Fibroblast of skin of scalp (primary cell): Measurements from ENCODE around the gene TLE5.
"Not testable (repeated sequence)": the region's sequence is repeated elsewhere in the genome, so short reads cannot be mapped to it uniquely, and the experiment has no call there.

Source experiments
- DNase-seq: peaks from one replicate; pipeline ENCODE4 v3.0.0-alpha.2; 2013

TLE5 gene

GRCh38 chr19:3024509-3024869 is 37.8 kb downstream of the TLE5 start:
- DNase-seq = no peak

GRCh38 chr19:3020321-3020960 is 41.9 kb downstream of the TLE5 start:
- DNase-seq = no peak

DNA sequence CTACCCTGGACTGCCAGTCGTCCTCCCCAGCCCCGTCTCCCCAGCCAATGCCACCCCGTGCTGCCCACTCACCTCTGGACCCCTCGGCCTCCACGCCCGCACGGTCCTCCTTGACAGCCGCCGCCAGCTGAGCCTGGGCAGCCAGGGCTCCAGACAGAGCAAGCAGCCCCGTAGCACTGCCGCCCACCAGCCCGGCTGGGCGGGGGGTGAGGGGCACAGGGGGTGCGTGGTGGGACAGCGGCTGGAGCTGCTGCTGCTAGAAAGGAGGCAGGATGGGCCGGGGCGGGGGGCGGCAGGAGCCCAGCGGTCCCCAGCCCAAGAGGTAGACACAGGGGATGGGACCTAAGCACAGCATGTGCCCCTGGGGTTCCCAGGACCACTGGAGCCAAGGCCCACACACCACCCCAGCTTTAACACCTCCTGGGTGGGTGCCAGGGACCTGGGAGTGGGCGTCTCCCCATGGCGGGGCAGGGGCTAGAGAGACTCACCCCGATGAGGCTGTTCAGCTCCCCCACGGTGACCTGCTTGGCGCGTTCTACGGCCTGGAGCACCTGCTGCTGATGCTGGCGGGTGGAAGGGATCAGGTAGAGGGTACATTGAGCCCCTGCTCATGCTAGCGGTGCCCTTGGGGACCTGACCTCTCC is 43.0 kb downstream of the TLE5 start:
- DNase-seq = no peak

DNA sequence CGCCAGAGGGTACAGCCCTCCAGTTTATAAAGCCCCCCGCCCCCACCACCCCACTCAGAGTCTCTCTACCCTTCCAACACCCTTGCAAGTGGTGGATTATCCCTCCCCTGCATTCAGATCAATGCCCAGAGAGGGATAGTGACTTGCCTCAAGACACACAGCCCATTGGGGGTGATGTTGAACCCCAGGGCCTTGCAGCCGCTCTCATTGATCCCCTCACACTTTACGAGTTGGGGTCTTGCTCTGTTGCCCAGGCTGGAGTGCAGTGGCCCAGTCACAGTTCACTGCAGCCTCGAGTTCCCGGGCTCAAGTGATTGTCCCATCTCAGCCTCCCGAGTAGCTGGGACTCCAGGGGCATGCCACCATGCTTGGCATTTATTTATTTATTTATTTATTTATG is 44.4 kb downstream of the TLE5 start:
- no peak for DNase-seq

GRCh38 chr19:3015126-3016057 is 46.9 kb downstream of the TLE5 start:
- no peak for DNase-seq

GRCh38 chr19:3014135-3014534 is 48.2 kb downstream of the TLE5 start:
- no peak for DNase-seq

DNA sequence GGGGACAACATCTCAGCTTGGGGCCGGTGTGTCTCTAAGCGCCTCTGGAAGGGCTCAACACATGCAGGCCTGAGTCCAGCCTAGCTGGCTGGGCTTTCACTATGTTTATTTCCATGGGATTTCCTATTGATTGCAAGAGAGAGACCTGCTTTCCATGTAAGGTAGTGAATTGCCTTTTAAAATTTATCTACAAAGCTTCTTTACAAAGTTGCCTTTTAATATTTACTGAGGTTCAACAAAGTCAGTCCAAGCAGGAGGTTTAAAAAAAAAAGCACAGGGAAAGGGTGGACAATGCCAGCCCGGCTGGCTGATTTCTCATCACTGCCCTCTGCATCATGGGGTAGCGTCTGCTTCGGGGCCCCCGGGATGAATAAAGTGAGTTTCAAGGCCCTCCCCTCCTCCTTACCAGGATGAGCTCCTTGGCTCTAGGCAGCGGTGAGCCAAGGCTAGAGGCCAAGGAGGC is 49.0 kb downstream of the TLE5 start:
- no peak for DNase-seq

DNA sequence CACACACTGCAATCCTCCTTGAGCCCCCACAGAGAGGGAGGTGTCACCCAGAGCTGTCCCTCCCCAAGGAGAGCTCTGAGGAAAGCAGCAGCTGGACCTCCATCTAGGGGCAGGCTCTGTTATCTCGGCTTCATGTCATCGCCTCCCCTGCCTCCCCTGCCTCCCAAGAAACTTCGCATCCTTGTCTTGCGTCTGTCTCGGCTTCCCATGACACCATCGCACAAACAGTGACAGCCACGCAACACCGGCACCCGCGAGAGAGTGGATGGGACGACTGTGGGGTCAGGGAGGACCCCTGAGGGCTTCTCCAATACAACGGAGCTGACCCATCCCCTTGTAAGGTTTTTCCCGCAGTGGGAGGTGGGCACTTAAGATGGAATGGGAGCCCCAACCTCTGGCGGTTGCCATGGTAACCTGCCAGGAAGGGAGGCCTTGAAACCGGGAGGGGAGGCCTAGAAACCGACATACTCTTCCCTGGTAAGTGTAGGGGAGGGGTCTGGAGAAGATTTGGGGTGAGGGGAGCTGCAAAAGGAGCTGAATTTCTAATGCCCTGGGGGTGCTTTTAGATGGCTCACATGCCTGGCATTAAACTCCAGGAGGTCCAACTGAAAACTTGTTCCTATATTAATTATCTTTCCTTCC is 49.6 kb downstream of the TLE5 start:
- DNase-seq = no peak

GRCh38 chr19:3012059-3012458 is 50.2 kb downstream of the TLE5 start:
- not testable (repeated sequence) for DNase-seq

DNA sequence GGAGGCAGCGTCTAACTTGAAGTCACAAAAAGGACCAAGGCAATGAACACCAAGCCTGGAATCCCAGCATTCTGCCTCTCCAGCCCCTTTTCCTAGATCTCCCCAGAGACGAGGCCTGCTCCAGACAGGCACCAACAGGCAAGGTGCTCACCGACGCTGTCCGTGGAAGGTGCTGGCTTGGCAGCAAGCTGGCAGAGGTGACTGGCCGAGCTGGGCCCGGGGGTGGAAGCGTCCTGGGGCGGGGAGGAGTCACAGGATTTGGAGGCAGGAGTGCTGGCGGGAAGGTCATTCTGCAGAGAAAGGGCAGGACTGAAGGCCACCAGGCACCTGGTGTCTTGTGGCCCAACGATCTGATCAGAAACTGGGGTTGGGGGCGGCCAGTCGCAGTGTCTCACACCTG is 51.4 kb downstream of the TLE5 start:
- no peak for DNase-seq

DNA sequence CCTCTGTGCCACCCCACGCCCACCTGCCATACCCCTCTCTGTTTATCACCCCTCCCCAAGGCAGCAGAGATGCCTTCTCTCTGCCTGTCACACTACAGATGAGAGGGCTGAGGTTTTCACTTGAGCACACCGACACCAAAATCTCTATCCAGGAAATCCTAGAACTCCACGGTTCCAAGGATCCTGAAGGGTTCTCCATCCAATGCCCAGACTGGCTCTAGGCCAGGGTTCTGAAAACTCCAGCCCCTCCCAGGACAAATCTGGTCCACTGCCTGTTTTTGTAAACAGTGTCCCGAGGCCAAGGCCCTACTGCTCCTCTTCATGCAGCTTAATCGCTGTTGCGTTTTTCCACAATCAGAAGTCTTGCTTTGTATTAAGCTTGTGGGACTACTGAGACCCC is 53.3 kb downstream of the TLE5 start:
- DNase-seq = no peak

DNA sequence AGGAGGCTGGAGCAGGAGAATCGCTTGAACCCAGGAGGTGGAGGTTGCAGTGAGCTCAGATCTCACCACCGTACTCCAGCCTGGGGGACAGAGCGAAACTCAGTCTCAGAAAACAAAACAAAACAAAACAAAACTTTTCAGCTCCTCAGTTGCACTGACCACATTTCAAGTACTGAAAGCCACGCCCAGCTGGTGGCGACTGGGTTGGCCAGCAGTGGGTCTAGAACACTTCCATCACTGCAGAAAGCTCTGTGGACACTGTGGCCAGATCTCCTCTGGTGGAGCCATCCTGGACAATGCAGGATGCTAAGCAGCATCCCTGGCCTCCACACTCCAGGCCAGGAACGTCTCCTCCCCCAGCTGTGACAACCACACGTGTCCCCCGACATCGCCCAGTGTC is 54.3 kb downstream of the TLE5 start:
- DNase-seq = no peak

GRCh38 chr19:3006075-3006767 is 56.1 kb downstream of the TLE5 start:
- DNase-seq = no peak

- no peak for DNase-seq
Measured at GRCh38 chr19:3005345-3005744, 57.0 kb downstream of the TLE5 start.

- no peak for DNase-seq
Measured at GRCh38 chr19:3004522-3004921, 57.8 kb downstream of the TLE5 start.

DNA sequence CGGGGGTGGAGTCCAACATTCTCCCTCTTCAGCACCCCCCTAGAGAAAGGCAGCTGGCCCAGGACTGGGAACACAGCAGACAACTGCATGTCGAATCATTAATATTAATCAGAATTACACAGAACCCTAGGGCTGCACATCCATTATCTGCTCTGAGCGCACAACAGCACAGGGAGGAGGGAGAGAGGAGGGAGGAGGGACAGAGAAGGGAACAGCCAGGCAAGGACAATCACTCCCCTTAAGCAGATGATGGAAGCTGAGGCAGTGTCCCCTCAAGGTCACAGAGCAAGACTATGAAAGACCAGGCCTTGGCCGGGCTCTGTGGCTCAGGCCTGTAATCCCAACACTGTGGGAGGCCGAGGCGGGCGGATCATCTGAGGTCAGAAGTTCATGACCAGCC is 59.2 kb downstream of the TLE5 start:
- no peak for DNase-seq
